HG03039 (cell line): ENCODE measurements around the gene EIF4EBP2.

Experiments used
- ATAC-seq: cut with Tn5 transposase; IDR thresholded peaks from one replicate; pipeline ENCODE4 v1.9.1; 2021; ENCODE audit warnings: mild to moderate bottlenecking, moderate library complexity; ENCODE audit not compliant: unreplicated experiment

Gene EIF4EBP2

GRCh38 chr10:70432101-70432500 lies 28.2 kb downstream of the EIF4EBP2 start:
- ATAC-seq: no peak

DNA sequence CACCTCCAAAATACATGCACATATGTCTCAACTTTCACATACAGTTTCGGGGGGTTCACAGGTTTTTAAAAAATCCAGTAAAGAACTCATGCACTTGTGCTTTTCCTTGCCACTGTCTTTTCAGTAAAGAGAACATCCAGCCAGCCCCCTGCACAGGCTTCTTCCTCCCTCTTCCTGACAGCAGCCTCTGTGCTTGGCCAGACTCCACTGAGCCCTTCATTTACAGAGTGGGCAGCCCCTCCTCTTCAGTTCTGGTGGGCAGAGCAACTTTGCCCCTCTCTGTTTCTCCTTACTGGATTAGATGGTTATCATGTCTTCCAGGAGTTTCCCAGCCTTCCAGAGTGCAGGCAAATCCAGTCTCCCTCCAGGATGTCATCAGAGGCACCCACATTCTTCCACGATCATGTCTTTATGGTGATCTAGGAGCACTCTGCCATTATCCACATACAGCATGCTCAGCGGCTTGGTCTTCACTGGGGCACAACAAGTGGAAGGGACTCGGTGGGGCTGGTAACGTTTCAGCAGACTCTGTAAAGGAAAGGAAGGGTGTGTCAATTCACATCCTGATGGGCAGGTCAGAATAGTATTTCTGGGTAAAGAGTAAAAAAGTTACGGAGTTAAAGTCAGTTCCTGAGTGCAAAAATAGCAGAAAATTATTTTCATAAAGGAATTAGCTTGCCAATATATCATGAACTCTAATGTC lies 28.8 kb downstream of the EIF4EBP2 start:
- no peak for ATAC-seq

- no peak for ATAC-seq
Measured at GRCh38 chr10:70433581-70434280, 29.8 kb downstream of the EIF4EBP2 start.

DNA sequence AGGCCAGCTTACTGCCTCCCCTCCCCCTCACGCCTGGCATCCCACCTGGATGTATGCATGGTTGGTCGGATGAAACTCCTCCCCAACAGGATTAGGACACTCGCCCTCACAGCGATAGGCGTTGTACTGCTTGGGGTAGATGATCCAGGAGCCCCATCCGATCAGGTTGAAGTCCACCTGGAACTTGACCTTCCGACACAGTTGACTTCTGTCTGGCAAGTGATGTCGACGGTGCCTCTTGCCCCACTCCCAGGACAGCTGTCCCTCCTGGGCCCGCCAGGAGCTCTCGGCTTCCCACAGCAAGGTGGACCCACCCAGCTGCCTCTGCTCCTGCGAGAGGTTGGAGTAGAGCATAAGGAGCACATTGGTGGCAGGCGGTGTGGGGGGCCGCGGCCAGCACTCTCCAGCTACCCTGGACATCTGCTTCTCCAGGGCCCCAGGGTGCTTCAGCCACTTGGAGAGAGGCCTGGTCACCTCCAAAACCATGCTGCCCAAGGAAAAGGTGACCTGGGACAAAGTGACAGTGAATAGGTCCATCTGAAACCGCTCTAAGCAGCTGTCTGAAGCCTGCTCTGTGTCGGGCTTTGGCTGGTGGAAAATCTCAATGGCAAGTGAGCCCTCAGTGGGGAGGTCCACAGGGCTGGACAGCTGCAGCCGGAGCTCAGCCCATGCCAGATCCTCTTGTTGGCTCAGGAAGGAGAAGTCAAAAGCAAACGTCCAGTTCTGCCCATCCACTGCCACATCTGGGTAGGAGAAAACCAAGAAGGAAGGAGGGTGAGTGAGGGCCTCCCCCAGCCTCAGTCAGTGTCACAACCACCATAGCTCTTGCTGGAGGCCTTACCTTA lies 31.5 kb downstream of the EIF4EBP2 start:
- no peak for ATAC-seq

- no peak for ATAC-seq
Measured at GRCh38 chr10:70437721-70438120, 33.8 kb downstream of the EIF4EBP2 start.

- no peak for ATAC-seq
Measured at GRCh38 chr10:70440296-70441160, 36.6 kb downstream of the EIF4EBP2 start.

DNA sequence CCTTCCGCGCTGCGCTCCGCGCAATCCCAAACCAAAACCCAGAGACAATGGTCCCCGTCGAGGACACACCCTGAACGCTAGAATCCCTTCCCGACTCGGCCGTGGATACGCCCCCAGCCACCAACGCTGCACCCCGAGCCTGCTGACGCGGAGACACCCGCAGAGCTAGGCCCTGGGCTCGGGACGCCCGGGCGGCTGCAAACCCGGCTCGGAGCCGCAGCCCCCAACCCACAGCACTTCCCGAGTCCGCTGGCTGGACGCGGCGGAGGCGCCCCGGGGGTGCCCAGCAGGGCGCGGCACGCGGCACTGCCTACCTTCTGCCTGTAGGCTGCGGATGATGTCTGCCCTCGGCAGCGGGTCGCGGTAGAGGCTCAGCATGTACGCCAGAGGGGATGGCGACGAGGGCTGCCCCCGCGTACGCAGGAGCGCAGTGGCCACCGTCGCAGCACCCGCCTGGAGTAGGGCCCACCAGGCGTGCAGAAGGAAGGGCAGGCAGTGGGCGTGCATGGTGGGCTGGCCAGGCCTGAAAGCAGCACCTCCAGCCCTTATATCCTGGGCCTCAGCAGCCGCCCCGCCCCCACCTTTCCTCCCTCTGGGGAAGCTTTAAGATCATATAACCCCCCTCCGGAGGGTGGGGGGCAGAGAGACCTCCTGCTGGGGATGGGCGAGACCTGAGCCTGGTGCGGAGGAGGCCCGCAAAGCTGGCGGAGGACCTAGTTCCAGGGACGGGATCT lies 37.4 kb downstream of the EIF4EBP2 start, which contains the start of gene NODAL:
TSS of gene NODAL (minus strand) at position 521 of the 734 bp plus-strand sequence. CDS start at position 507, 14 bp downstream.
- no peak for ATAC-seq

GRCh38 chr10:70441895-70442309 lies 38.0 kb downstream of the EIF4EBP2 start:
- no peak for ATAC-seq

DNA sequence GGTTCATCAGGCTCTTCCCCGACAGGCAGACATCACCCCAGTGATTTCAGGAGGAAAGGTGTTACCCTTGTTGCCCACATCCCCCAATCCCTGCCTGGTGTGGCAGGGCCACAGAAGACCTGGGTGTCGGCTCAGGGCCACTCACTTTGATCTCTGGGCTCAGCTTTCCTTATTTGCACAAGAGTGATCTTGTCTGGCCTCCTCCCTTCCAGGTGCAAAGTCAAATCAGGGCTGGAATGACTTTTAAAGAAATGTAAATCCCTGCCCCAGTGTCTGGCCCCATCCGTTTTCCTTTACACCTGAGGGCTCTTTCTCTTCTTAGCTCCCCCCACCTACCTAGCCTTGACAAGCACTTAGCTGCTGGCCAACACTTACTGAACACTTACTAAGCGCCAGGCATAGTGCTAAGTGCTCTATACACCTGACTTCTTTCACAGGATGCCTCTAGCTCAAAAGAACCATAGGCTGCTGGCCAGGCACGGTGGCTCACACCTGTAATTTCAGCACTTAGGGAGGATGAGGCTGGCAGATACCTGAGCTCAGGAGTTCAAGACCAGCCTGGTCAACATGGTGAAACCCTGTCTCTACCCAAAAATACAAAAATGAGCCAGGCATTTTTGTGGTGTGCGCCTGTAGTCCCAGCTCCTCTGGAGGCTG lies 38.5 kb downstream of the EIF4EBP2 start:
- no peak for ATAC-seq

DNA sequence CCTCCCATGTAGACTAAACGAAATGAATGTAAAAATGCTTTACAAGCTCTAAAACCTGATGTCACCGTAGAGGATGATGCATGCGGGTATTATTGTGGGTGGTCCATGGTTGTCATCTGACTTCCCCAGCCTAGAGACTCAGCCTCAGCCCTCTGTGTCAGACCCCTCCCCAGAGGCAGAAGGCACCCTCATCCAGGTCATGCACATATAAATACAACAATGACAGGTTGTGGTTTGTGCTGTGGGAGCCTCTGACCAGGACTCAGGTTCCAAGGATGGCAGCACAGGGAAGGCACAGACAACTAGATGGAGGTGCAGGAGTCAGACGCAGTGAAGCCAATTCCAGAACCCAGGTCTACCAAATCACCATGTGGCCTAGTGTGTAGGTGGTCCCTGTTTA lies 40.8 kb downstream of the EIF4EBP2 start:
- ATAC-seq: no peak

DNA sequence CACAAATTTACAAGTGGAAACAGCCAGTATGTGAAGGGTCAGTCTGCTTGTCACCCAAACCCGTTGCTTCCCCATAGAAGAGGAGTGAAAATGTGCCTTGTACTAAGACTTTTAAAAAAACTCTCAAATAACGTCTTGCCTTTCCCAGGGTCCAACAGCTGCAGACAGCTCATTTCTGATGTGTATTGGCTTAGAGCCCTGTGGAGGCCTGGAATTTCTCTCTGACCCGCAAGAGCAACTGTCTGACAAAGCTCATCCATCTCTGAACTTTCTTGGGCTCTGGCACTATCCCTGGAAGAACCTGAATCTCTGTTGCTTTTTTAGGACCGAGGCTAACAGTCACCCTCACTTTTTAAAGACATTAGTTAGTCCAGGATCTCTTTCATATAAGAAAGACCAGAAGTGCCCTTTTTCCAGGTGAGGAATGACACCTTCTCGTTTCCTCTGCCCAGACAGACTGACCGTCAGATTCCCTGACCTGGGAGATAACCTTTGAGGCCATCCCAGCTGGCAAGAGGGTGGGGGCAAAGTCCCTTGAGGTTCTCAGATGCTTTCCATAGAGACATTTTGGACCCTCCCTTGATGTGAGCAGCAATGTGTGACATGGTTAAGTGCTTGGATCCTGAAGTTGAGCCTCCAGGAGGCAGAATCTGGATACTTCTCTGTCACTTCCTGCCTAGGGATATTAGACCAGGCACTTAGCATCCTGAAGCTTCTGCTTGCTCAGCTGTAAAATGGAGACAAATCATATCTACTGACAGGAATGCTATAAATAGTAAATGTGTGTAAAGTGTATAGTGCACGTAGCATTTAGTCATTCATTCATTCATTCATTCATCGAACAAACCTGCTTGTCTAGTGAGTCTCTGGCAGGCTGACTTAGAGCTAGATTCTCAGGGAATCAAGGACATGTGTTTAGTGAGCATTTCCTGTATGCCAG lies 42.0 kb downstream of the EIF4EBP2 start:
- ATAC-seq: no peak

- ATAC-seq: no peak
Measured at GRCh38 chr10:70448236-70448635, 44.3 kb downstream of the EIF4EBP2 start.

DNA sequence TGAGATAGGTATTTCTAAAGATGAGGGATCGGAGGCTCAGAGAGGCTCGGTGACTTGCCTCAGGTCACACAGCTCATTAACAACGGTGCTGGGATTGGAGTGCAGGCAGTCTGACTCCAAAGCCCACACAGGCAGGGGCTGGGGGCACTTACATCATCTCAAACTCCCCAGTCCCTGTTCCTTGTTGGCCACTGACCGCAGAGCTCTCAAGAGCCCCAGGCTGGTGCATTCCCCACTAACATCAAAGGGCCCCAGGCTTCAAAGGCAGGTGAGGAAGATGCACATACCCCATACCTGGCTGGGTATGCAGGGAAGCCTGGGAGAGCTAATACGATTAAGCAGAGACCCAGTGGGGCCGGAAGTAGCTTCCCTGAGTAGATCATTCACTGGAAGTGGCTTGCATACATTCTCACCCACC lies 51.3 kb downstream of the EIF4EBP2 start:
- ATAC-seq: no peak

DNA sequence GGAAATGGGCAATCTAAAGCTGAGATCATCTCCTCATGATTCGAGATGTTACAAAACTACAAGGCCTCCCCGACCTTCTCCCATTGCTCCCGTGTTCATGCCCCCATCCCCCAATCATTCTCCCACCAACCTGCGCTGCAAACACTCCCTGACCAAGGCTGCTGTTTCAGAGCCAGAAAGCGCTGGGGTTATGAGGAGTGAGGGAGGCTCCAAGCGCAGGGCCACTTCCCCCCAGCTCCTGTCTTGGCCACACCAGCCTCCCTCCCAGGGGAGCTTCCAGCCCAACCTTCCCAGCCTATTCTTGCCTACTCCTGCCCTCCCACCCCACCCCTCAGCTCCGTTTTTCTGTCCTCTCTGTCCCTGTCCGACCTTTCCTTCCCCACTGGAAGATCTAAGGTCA lies 52.2 kb downstream of the EIF4EBP2 start:
- no peak for ATAC-seq

DNA sequence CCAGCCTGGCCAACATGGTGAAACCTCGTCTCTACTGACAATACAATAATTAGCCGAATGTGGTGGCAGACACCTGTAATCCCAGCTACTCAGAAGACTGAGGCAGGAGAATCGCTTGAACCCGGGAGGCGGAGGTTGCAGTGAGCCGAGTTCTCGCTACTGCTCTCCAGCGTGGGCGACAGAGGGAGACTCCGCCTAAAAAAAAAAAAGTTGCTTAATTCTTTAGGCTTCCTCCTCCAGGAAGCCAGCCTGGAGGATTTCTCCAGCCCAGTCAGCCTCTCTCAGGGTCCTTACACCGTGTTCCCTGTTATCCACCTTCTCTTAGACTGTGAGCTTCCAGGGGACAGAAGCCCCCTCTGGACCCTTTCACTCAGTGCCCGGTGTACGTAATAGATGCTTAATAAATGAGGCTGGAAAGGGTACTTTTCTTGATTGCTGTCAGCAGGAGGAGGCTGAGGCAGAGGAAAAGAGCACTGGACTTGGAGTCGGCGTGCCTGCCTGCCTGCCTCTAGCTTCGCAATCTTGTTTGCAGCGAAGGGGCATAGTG lies 53.9 kb downstream of the EIF4EBP2 start:
- no peak for ATAC-seq

- no peak for ATAC-seq
Measured at GRCh38 chr10:70458329-70459060, 54.5 kb downstream of the EIF4EBP2 start.

DNA sequence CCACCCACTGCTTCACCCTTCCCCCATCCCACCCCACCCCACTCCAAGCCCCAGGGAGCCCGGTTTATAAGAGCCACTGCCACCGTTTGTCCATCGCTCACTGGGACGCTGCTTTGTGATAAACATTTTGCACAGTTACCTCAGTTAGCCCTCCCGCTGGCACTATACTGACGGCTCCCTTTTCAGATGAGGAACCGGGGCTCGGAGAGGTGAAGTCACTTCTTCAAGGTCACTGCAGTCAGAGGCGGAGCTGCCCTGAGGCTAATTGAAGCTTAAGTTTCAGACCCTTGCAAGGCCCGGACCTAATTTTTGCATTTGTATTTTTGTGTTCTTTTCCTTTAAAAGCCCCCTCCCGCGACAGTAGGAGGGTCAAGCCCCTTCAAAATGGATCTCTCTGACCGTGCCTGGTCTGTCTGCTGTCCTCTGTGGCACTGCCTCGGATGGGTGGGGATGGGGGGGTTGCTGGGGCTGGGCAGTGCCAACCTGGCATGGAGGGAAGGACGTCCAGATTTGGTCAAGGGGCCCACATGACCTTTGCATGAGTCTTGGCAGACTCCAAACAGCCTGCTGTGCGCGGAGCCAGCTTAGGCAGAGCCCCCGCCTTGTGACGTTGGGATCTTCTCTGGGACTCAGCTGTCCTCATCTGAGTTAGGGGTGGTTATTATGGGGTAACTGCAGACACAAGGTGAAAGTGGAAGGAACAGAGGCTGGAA lies 55.3 kb downstream of the EIF4EBP2 start:
- ATAC-seq: no peak
